Measurements from ENCODE around the gene VSTM2B. TPM values are rescaled to one million over a fixed set of nuclear protein-coding genes. Genes with fewer than 3 reads are reported as not detected.

Gene VSTM2B
- polyA plus RNA-seq, 1 of the 3 experiments (the other 2 are of a cell fraction): not detected

- H3K4me1 ChIP-seq (ENCODE audit: control insufficient read depth in 1 of 2, insufficient read depth in 2 of 2, low read depth in 1 of 2, low read length in 1 of 2): no peaks in the 10 kb centered on the region
- no peak for DNase-seq
- no peak overlapping the region for H3K4me3 ChIP-seq (ENCODE audit: low read depth in 2 of 2, low read length in 1 of 2)
- no peak overlapping the region for H3K4me2 ChIP-seq
- H2AFZ ChIP-seq (ENCODE audit: low read depth): no peak overlapping the region
- 17% methylated on average over 3 of the region's 3 CpGs for WGBS (ENCODE audit: low lambda C conversion rate)
- H3F3A ChIP-seq (replicated peaks; ENCODE audit: insufficient read depth): no peaks in the 10 kb centered on the region
- H3K9me3 ChIP-seq: no peaks in the 10 kb centered on the region
- no peaks in the 10 kb centered on the region for H3K79me2 ChIP-seq (ENCODE audit: insufficient read depth)
- no peak overlapping the region for H3K27ac ChIP-seq (ENCODE audit: low read depth in 2 of 2, low read length in 1 of 2)
- no peak for TF ChIP-seq EZH2phosphoT487 (IDR thresholded peaks at IDR 0.05; ENCODE audit: borderline replicate concordance, low read depth)
- TF ChIP-seq SMC3 (IDR thresholded peaks at IDR 0.05; ENCODE audit: low read depth, low read length): no peak
- no peak for TF ChIP-seq GABPA (IDR thresholded peaks at IDR 0.05; ENCODE audit: low read depth)
- TF ChIP-seq RXRA (IDR thresholded peaks at IDR 0.05; ENCODE audit: borderline replicate concordance, low read depth): no peak
- no peak for TF ChIP-seq MXI1 (IDR thresholded peaks at IDR 0.05; ENCODE audit: low read depth, low read length)
- TF ChIP-seq RAD21 (IDR thresholded peaks at IDR 0.05; ENCODE audit: low read length): no peak
- no peak for TF ChIP-seq PBX3 (IDR thresholded peaks at IDR 0.05)
- TF ChIP-seq ELF1 (IDR thresholded peaks at IDR 0.05): no peak
- TF ChIP-seq RCOR1 (IDR thresholded peaks at IDR 0.05; ENCODE audit: low read length): no peak
- no peak for TF ChIP-seq EP300 (IDR thresholded peaks at IDR 0.05; ENCODE audit: borderline replicate concordance in 1 of 2, low read depth in 1 of 2, low read length in 1 of 2)
- TF ChIP-seq USF2 (IDR thresholded peaks at IDR 0.05; ENCODE audit: borderline replicate concordance, low read depth, low read length): no peak
- TF ChIP-seq SIN3A (IDR thresholded peaks at IDR 0.05; ENCODE audit: borderline replicate concordance, low read depth, low read length): no peak
- TF ChIP-seq FOXJ3 (CRISPR knock-in tag; IDR thresholded peaks at IDR 0.05): no peak
- no peak for TF ChIP-seq ZBTB33 (IDR thresholded peaks at IDR 0.05; ENCODE audit: borderline replicate concordance, low read depth)
- no peaks in the 10 kb centered on the region for H4K20me1 ChIP-seq (ENCODE audit: insufficient read depth)
- H3K9ac ChIP-seq: no peak overlapping the region
- H3K9me2 ChIP-seq: no peaks in the 10 kb centered on the region
- H3K27me3 ChIP-seq (ENCODE audit: insufficient read depth): peaks cover 16% of the 10 kb centered on the region
- H3K36me3 ChIP-seq (replicated peaks in 1 of 2; ENCODE audit: control insufficient read depth in 1 of 2, insufficient read depth in 2 of 2, low read length in 1 of 2): no peaks in the 10 kb centered on the region
- CTCF ChIA-PET: no interaction called here
- POLR2A ChIA-PET: no interaction called here
Observed at GRCh38 chr19:29497241-29497640, 28.6 kb upstream of the VSTM2B start.
